OCI-LY1 (cell line): ENCODE data around the gene MRPS27.

Experiments used
- H2AFZ ChIP-seq: fragments of 200-600 bp; sonication (generic), shearing (Covaris generic); 2 replicates; pipeline ENCODE4 v1.6.0; 2014; ENCODE audit warnings: antibody characterized with exemption, mild to moderate bottlenecking, low read length
- H3F3A ChIP-seq: fragments of 200-600 bp; sonication (generic), shearing (Covaris generic); 2 replicates; pipeline ENCODE4 v1.6.0; 2014; ENCODE audit warnings: mild to moderate bottlenecking, antibody characterized with exemption, low read length, moderate library complexity; ENCODE audit not compliant: insufficient read depth
- H3K27ac ChIP-seq: fragments of 200-600 bp; sonication (generic); 2 replicates; pipeline ENCODE4 v1.5.1; 2014; ENCODE audit warnings: low read length, mixed run types, mild to moderate bottlenecking, low read depth; ENCODE audit not compliant: poor library complexity, severe bottlenecking
- H3K27me3 ChIP-seq: fragments of 200-600 bp; sonication (generic); 2 replicates; pipeline ENCODE4 v1.6.0; 2014; ENCODE audit warnings: antibody characterized with exemption, mild to moderate bottlenecking, low read length, moderate library complexity; ENCODE audit not compliant: insufficient read depth
- H3K36me3 ChIP-seq: fragments of 200-600 bp; sonication (generic); 2 replicates; pipeline ENCODE4 v1.6.1; 2014; ENCODE audit warnings: mild to moderate bottlenecking, antibody characterized with exemption, low read length, moderate library complexity, mixed read lengths; ENCODE audit not compliant: insufficient read depth
- H3K4me1 ChIP-seq: fragments of 200-600 bp; sonication (generic); 2 replicates; pipeline ENCODE4 v1.5.1; 2014; ENCODE audit warnings: mild to moderate bottlenecking, low read length, moderate library complexity; ENCODE audit not compliant: insufficient read depth, severe bottlenecking
- H3K4me2 ChIP-seq: fragments of 200-600 bp; sonication (generic), shearing (Covaris generic); 2 replicates; pipeline ENCODE4 v1.6.1; 2014; ENCODE audit warnings: low read length
- H3K4me3 ChIP-seq: fragments of 200-600 bp; sonication (generic); 2 replicates; pipeline ENCODE4 v1.5.1; 2014; ENCODE audit warnings: low read length, low read depth, mild to moderate bottlenecking, mixed read lengths; ENCODE audit not compliant: poor library complexity, severe bottlenecking
- H3K79me2 ChIP-seq: fragments of 200-600 bp; shearing (Covaris generic); 2 replicates; pipeline ENCODE4 v1.6.1; 2016; ENCODE audit warnings: mixed run types, low read length, mixed read lengths; ENCODE audit not compliant: insufficient read depth
- H3K9ac ChIP-seq: fragments of 200-600 bp; sonication (generic), shearing (Covaris generic); 2 replicates; pipeline ENCODE4 v1.6.1; 2014; ENCODE audit warnings: mild to moderate bottlenecking, low read length, mixed read lengths
- H3K9me2 ChIP-seq: fragments of 200-600 bp; sonication (generic), shearing (Covaris generic); 2 replicates; pipeline ENCODE4 v1.6.1; 2014; ENCODE audit warnings: low read depth, mild to moderate bottlenecking, low read length, mixed read lengths
- H3K9me3 ChIP-seq: fragments of 200-600 bp; shearing (Covaris generic); 2 replicates; pipeline ENCODE4 v1.6.1; 2014; ENCODE audit warnings: low read length, mixed read lengths
- H4K20me1 ChIP-seq: fragments of 200-600 bp; sonication (generic), shearing (Covaris generic); 2 replicates; pipeline ENCODE4 v1.6.0; 2016; ENCODE audit warnings: mild to moderate bottlenecking, low read length; ENCODE audit not compliant: insufficient read depth
- CTCF ChIP-seq: fragments of 200-600 bp; sonication (generic), shearing (Covaris generic); IDR thresholded peaks from 2 replicates; pipeline ENCODE4 v1.5.1; 2017; ENCODE audit warnings: mild to moderate bottlenecking, antibody characterized with exemption, low read length, moderate library complexity, mixed read lengths
- EZH2 ChIP-seq: fragments of 200-600 bp; sonication (generic), shearing (Covaris generic); IDR thresholded peaks from 2 replicates; pipeline ENCODE4 v1.8.0; 2017; ENCODE audit warnings: borderline replicate concordance, mixed run types, mild to moderate bottlenecking, antibody characterized with exemption, low read length, moderate library complexity, mixed read lengths

The MRPS27 gene

GRCh38 chr5:72209147-72210115 is 110.6 kb downstream of the MRPS27 start:
- Histone ChIP-seq H4K20me1 (no peaks in the 10 kb centered on the region), H3K79me2 (no peaks in the 10 kb centered on the region), H3K4me3 (no peak overlapping the region), H3F3A (no peaks in the 10 kb centered on the region), H3K9me2 (no peaks in the 10 kb centered on the region), H3K9me3 (no peaks in the 10 kb centered on the region), H2AFZ (no peak overlapping the region), H3K36me3 (peaks cover under 1% of the 10 kb centered on the region; the same call in 1 of the 2 replicates), H3K4me1 (no peaks in the 10 kb centered on the region), H3K9ac (no peak overlapping the region), H3K27ac (no peak overlapping the region), H3K27me3 (no peaks in the 10 kb centered on the region), H3K4me2 (no peak overlapping the region)
- no peak for TF ChIP-seq CTCF
- no peak for TF ChIP-seq EZH2

GRCh38 chr5:72208324-72208926 is 111.6 kb downstream of the MRPS27 start:
- Histone ChIP-seq H4K20me1 (no peaks in the 10 kb centered on the region), H3K4me3 (no peak overlapping the region), H2AFZ (no peak overlapping the region), H3K79me2 (no peaks in the 10 kb centered on the region), H3K9ac (no peak overlapping the region), H3K36me3 (no peaks in the 10 kb centered on the region; the same call in 1 of the 2 replicates), H3K4me1 (no peaks in the 10 kb centered on the region), H3K27ac (no peak overlapping the region), H3K4me2 (no peak overlapping the region), H3K9me3 (no peaks in the 10 kb centered on the region), H3K9me2 (no peaks in the 10 kb centered on the region), H3K27me3 (no peaks in the 10 kb centered on the region), H3F3A (no peaks in the 10 kb centered on the region)
- TF ChIP-seq CTCF (no peak), EZH2 (no peak)

GRCh38 chr5:72206994-72207393 is 113.0 kb downstream of the MRPS27 start:
- Histone ChIP-seq H3K27me3 (no peaks in the 10 kb centered on the region), H3K9me2 (no peaks in the 10 kb centered on the region), H3K9ac (no peak overlapping the region), H3K4me2 (no peak overlapping the region), H3K27ac (no peak overlapping the region), H3K4me3 (no peak overlapping the region), H3K9me3 (no peaks in the 10 kb centered on the region), H3K36me3 (no peaks in the 10 kb centered on the region; the same call in 1 of the 2 replicates), H3K4me1 (no peaks in the 10 kb centered on the region), H2AFZ (no peak overlapping the region), H4K20me1 (no peaks in the 10 kb centered on the region), H3K79me2 (no peaks in the 10 kb centered on the region), H3F3A (no peaks in the 10 kb centered on the region)
- TF ChIP-seq EZH2 = no peak
- TF ChIP-seq CTCF = no peak
